NK-92 treated with Interleukin-12 subunit alpha and Interleukin-12 subunit beta, amount 100 ng/mL, for 24 hours (cell line): ENCODE data around the gene DPP6.

Source experiments
- DNase-seq: peaks from one replicate; lab custom pipeline; 2025; lab: John Stamatoyannopoulos, UW

Gene DPP6

GRCh38 chr7:154232700-154233099 lies 180.5 kb downstream of the DPP6 start:
- no peak for DNase-seq

GRCh38 chr7:154241988-154242387 lies 189.8 kb downstream of the DPP6 start:
- no peak for DNase-seq

GRCh38 chr7:154242709-154243108 lies 190.5 kb downstream of the DPP6 start:
- DNase-seq = no peak

GRCh38 chr7:154252046-154252445 lies 199.8 kb downstream of the DPP6 start:
- DNase-seq = no peak

GRCh38 chr7:154253810-154254209 lies 201.6 kb downstream of the DPP6 start:
- no peak for DNase-seq

- DNase-seq = no peak
Observed at GRCh38 chr7:154255324-154255723, 203.1 kb downstream of the DPP6 start.

GRCh38 chr7:154256150-154256549 lies 204.0 kb downstream of the DPP6 start:
- DNase-seq = no peak

GRCh38 chr7:154259396-154259795 lies 207.2 kb downstream of the DPP6 start:
- DNase-seq = no peak

GRCh38 chr7:154287356-154287755 lies 235.2 kb downstream of the DPP6 start:
- DNase-seq = no peak

- no peak for DNase-seq
Observed at GRCh38 chr7:154289119-154289518, 236.9 kb downstream of the DPP6 start.

- no peak for DNase-seq
Observed at GRCh38 chr7:154296443-154296842, 244.2 kb downstream of the DPP6 start.

GRCh38 chr7:154299736-154300135 lies 247.5 kb downstream of the DPP6 start:
- DNase-seq = no peak

GRCh38 chr7:154302380-154302779 lies 250.2 kb downstream of the DPP6 start:
- no peak for DNase-seq

- no peak for DNase-seq
Observed at GRCh38 chr7:154304231-154304630, 252.0 kb downstream of the DPP6 start.

GRCh38 chr7:154304740-154305700 lies 252.8 kb downstream of the DPP6 start:
- DNase-seq = no peak

- no peak for DNase-seq
Observed at GRCh38 chr7:154306036-154306435, 253.8 kb downstream of the DPP6 start.

- DNase-seq = no peak
Observed at GRCh38 chr7:154308928-154309327, 256.7 kb downstream of the DPP6 start.

GRCh38 chr7:154310114-154310513 lies 257.9 kb downstream of the DPP6 start:
- DNase-seq = no peak

- no peak for DNase-seq
Observed at GRCh38 chr7:154324196-154324595, 272.0 kb downstream of the DPP6 start.

- DNase-seq = no peak
Observed at GRCh38 chr7:154326421-154326820, 274.2 kb downstream of the DPP6 start.

GRCh38 chr7:154330318-154330717 lies 278.1 kb downstream of the DPP6 start:
- DNase-seq = no peak

- no peak for DNase-seq
Observed at GRCh38 chr7:154332811-154333580, 280.8 kb downstream of the DPP6 start.

- DNase-seq = no peak
Observed at GRCh38 chr7:154336295-154336694, 284.1 kb downstream of the DPP6 start.
